ENCODE measurements around the gene PTER.

PTER gene

DNA sequence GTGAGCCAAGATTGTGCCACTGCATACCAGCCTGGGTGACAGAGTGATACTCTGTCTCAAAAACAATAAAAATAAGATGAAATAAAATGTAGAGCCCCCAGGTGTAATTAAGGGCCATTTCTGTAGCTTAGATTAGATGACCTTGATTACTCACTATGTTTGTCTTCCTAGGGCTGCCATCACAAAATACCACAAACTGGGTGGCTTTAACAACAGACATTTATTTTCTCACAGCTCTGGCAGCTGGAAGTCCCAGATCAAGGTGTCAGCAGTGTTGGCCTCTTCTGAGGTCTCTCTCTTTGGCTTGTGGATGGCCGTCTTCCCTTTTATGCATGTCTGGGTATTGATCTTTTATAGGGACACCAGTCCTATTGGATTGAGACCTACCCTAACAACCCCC lies 6.1 kb downstream of the PTER start:
- TF ChIP-seq CTCF (IDR thresholded peaks at IDR 0.05; ENCODE audit: extremely low read depth, missing control alignments): no peak
- no peak for DNase-seq (ENCODE audit: low spot score)

DNA sequence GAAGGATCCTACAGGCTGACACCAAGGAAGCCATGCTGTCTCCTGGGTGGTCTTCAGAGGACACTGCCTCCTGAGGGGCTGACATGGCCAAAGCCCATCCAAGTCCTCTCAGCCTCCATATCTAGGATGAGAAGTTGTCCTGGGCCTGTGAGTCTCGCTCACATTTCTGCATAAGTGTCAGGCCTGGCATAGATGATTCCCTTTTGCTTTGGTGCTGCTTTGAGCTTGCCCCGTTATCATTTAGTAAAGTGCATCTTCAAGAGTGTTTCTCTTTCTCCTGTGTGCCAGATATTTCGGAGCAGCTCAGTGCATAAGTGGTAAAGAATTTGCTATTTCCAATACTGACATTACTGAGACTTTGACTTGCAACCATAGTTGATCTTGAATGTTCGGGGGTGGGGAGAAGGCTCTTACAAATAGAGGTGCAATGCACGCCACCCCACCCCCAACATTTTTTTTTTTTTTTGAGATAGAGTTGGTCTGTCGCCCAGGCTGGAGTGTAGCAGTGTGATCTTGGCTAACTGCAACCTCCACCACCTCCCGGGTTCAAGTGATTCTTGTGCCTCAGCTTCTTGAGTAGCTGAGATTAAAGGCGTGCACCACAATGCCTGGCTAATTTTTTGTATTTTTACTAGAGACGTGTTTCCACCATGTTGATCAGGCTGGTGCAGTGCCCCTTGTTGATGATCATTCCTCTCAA lies 9.1 kb downstream of the PTER start:
- DNase-seq (ENCODE audit: low spot score): no peak
- no peak for TF ChIP-seq CTCF (IDR thresholded peaks at IDR 0.05; ENCODE audit: extremely low read depth, missing control alignments)

DNA sequence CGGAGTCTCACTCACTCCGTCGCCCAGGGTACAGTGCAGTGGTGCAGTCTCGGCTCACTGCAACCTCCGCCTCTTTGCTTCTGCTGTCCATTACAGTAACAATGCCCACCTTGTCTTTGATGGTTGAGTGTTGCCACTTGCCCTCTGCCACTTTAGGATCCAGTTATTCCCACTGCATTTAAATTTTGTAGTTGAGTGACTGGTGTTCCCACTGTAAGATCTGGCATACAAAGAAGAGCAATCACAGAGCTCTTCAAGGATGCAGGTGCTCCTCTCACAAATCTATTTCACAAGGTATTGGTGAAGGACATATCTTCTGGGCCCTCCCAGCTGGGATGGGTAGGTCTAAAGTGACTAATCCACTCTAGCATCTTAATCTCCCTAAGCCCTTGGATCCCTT lies 12.6 kb downstream of the PTER start:
- TF ChIP-seq CTCF (IDR thresholded peaks at IDR 0.05; ENCODE audit: extremely low read depth, missing control alignments): no peak
- DNase-seq (ENCODE audit: low spot score): no peak

GRCh38 chr10:16458166-16458955 lies 21.6 kb downstream of the PTER start:
- TF ChIP-seq CTCF (IDR thresholded peaks at IDR 0.05; ENCODE audit: extremely low read depth, missing control alignments): no peak
- DNase-seq (ENCODE audit: low spot score): no peak

GRCh38 chr10:16459423-16459939 lies 22.7 kb downstream of the PTER start:
- TF ChIP-seq CTCF (IDR thresholded peaks at IDR 0.05; ENCODE audit: extremely low read depth, missing control alignments): no peak

GRCh38 chr10:16466001-16466400 lies 29.2 kb downstream of the PTER start:
- DNase-seq (ENCODE audit: low spot score): no peak
- TF ChIP-seq CTCF (IDR thresholded peaks at IDR 0.05; ENCODE audit: extremely low read depth, missing control alignments): no peak

More at GRCh38 chr10:16459423-16459939, 22.7 kb downstream of the PTER start:
- DNase-seq (ENCODE audit: low spot score): no peak

DNA sequence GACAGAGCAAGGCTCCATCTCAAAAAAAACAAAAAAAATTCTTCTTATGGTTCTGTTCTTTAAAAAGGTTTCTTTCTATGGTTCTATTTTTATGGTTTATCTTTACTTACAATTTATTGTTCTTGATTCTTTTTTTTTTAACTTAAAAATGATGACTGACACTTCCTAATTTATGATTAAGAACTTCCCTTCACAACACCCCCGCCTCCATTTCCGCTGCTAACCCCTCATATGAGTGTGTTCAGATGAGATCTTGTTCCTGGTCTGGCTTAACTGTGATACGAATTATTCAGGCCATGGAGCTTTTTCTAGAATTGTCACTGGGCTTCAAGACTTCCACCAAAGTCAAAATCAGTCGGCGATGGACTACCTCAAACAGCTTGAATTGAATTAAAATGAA lies 33.9 kb downstream of the PTER start:
- DNase-seq (ENCODE audit: low spot score): no peak

More for the DNA sequence above, 33.9 kb downstream of the PTER start:
- TF ChIP-seq CTCF (IDR thresholded peaks at IDR 0.05; ENCODE audit: extremely low read depth, missing control alignments): no peak
